ENCODE data around the gene OR1L4.

DNA sequence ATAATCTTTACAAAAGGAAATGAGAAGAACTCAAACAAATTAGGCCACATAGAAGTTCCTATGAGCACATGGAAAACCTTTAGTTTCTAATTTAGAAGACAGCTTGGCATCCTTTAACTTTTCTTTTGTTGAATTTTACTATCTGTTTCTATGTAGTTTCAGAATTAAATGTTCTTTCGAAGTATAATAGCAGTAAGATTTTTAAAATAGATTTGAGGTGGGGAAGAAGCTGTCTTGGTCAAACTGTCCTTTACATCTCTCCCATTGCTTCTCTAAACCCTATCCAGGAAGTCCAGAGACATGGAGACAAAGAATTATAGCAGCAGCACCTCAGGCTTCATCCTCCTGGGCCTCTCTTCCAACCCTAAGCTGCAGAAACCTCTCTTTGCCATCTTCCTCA, at the start of gene OR1L4:
- TF ChIP-seq CTCF (conservative IDR thresholded peaks at IDR 0.05; ENCODE audit: low read length) (no peak), EZH2phosphoT487 (IDR thresholded peaks at IDR 0.05; ENCODE audit: borderline replicate concordance) (no peak)

Measured in Loucy (cell line).